Stimulated activated CD8-positive, alpha-beta memory T cell treated with anti-CD3 and anti-CD28 coated beads, Interleukin-7, amount 100 ng/mL, for 1 hour (primary cell): ENCODE measurements around the gene PATE1.

Experiments
- DNase-seq, 2 donors: peaks; one replicate each; pipeline ENCODE4 v3.0.0-alpha.2; 2020; ENCODE audit warnings: low read depth in 2 of 2

PATE1 gene

DNA sequence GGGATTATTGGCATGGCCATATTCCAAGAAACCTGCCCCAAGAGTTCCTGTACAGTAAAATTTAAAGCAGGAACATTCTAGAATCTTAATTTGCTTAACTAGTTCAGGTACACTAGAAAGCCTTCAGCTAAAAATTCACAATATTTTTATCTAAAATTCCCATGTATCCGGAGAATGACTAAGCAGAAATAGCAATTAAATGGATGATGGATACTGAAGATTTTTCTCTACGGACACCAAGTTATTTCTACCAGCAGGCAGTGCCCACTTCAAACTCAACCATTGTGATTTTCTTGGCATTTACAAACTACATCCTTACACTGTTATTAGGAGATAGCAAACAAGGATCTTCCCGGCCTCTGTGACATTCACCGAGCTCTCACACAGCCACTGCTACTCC, 44.7 kb downstream of the PATE1 start:
- no peak for DNase-seq

GRCh38 chr11:125797641-125798040, 51.6 kb downstream of the PATE1 start:
- no peak for DNase-seq
